MV-4-11 (cell line): Measurements from ENCODE around the gene DTWD2.
"Not testable (repeated sequence)": the region's sequence is repeated elsewhere in the genome, so short reads cannot be mapped to it uniquely, and the experiment has no call there.

Experiments
- DNase-seq: peaks from one replicate; lab custom pipeline; 2025; lab: John Stamatoyannopoulos, UW

Gene DTWD2

GRCh38 chr5:118950354-118950753 is 38.0 kb downstream of the DTWD2 start:
- not testable (repeated sequence) for DNase-seq

GRCh38 chr5:118946138-118946800 is 42.1 kb downstream of the DTWD2 start:
- DNase-seq = no peak

GRCh38 chr5:118937393-118938061 is 50.8 kb downstream of the DTWD2 start:
- peak; percentile 53 for DNase-seq

- DNase-seq = no peak
These were observed 54.6 kb downstream of the DTWD2 start for GRCh38 chr5:118933703-118934102.

- no peak for DNase-seq
These were observed 56.8 kb downstream of the DTWD2 start for GRCh38 chr5:118931564-118931963.

GRCh38 chr5:118924006-118924389 is 64.3 kb downstream of the DTWD2 start:
- DNase-seq = no peak

GRCh38 chr5:118923295-118924005 is 64.9 kb downstream of the DTWD2 start:
- DNase-seq = peak; percentile 29

- no peak for DNase-seq
These were observed 66.5 kb downstream of the DTWD2 start for GRCh38 chr5:118921866-118922265.

GRCh38 chr5:118919016-118919415 is 69.3 kb downstream of the DTWD2 start:
- no peak for DNase-seq

GRCh38 chr5:118918232-118918631 is 70.1 kb downstream of the DTWD2 start:
- no peak for DNase-seq

- not testable (repeated sequence) for DNase-seq
These were observed 80.8 kb downstream of the DTWD2 start for GRCh38 chr5:118907536-118907935.

GRCh38 chr5:118906947-118907346 is 81.4 kb downstream of the DTWD2 start:
- DNase-seq = no peak

GRCh38 chr5:118905196-118905595 is 83.2 kb downstream of the DTWD2 start:
- no peak for DNase-seq

- DNase-seq = no peak
These were observed 85.5 kb downstream of the DTWD2 start for GRCh38 chr5:118902656-118903438.

- peak; percentile 69 for DNase-seq
These were observed 93.6 kb downstream of the DTWD2 start for GRCh38 chr5:118894709-118895108.

- no peak for DNase-seq
These were observed 97.1 kb downstream of the DTWD2 start for GRCh38 chr5:118891252-118891651.

GRCh38 chr5:118889165-118889564 is 99.2 kb downstream of the DTWD2 start:
- no peak for DNase-seq

GRCh38 chr5:118888556-118888955 is 99.8 kb downstream of the DTWD2 start:
- no peak for DNase-seq

- DNase-seq = peak; percentile 42
These were observed 105.0 kb downstream of the DTWD2 start for GRCh38 chr5:118883362-118883761.

GRCh38 chr5:118882666-118883065 is 105.7 kb downstream of the DTWD2 start:
- DNase-seq = no peak

- DNase-seq = not testable (repeated sequence)
These were observed 111.5 kb downstream of the DTWD2 start for GRCh38 chr5:118876852-118877251.

- no peak for DNase-seq
These were observed 113.2 kb downstream of the DTWD2 start for GRCh38 chr5:118875131-118875530.
